Upper lobe of left lung (tissue), 6 donors: ENCODE measurements around the gene SLC50A1. TPM values are rescaled to one million over a fixed set of nuclear protein-coding genes. Genes with fewer than 3 reads are reported as not detected.
"Not testable (repeated sequence)": the region's sequence is repeated elsewhere in the genome, so short reads cannot be mapped to it uniquely, and the experiment has no call there.

Experiments used
- ATAC-seq, 2 donors: fragments of 200-7000 bp; cut with Tn5 transposase; one replicate each; pipeline ENCODE4 v1.9.1; 2022; ENCODE audit warnings: mild to moderate bottlenecking in 2 of 2, moderate library complexity in 2 of 2; ENCODE audit not compliant: low FRiP score in 2 of 2
- DNase-seq, 2 donors: peaks; one replicate each; pipeline ENCODE4 v3.0.0-alpha.2; 2019 to 2020
- H3K27ac ChIP-seq, 4 donors: fragments of 200-600 bp; sonication (generic); one replicate each; pipeline ENCODE4 v1.5.1; 2016 to 2019
- H3K27me3 ChIP-seq, 4 donors: fragments of 200-600 bp; sonication (generic); one replicate each; pipeline ENCODE4 v1.5.1; 2017 to 2019
- H3K36me3 ChIP-seq, 4 donors: fragments of 200-600 bp; sonication (generic); one replicate each; pipeline ENCODE4 v1.5.1; 2016 to 2019
- H3K4me1 ChIP-seq, 4 donors: fragments of 200-600 bp; sonication (generic); one replicate each; pipeline ENCODE4 v1.5.1; 2018 to 2019
- H3K4me3 ChIP-seq, 4 donors: fragments of 200-600 bp; sonication (generic); one replicate each; pipeline ENCODE4 v1.5.1; 2017 to 2019; ENCODE audit warnings: mild to moderate bottlenecking in 2 of 4, moderate library complexity in 1 of 4
- H3K9me3 ChIP-seq, 4 donors: fragments of 200-600 bp; sonication (generic); one replicate each; pipeline ENCODE4 v1.5.1; 2018 to 2019
- CTCF ChIP-seq, 6 experiments: fragments of 450-650 bp in 4 of 6; fragments of 200-600 bp in 2 of 6; sonication (generic) in 2 of 6; IDR thresholded peaks; one replicate each; pipeline ENCODE4 v1.5.1; 2016 to 2019; ENCODE audit warnings: antibody characterized with exemption in 6 of 6
- EP300 ChIP-seq, 4 donors: sonication (generic); formaldehyde crosslinking; IDR thresholded peaks; one replicate each; pipeline ENCODE4 v1.5.1; 2017; ENCODE audit warnings: antibody characterized with exemption in 4 of 4, control low read depth in 2 of 4
- POLR2A ChIP-seq, 4 donors: fragments of 450-650 bp; IDR thresholded peaks; one replicate each; pipeline ENCODE4 v1.5.1; 2016 to 2017; ENCODE audit warnings: antibody characterized with exemption in 4 of 4, mild to moderate bottlenecking in 2 of 4
- POLR2AphosphoS5 ChIP-seq, 2 donors: sonication (generic); formaldehyde crosslinking; IDR thresholded peaks; one replicate each; pipeline ENCODE4 v1.5.1; 2017; ENCODE audit warnings: antibody characterized with exemption in 2 of 2
- WGBS, 2 donors: methylation state at CpG; one replicate each; pipeline ENCODE4 v1.1.5; 2017 to 2018; 5-methylcytosine and 5-hydroxymethylcytosine counted together
- total RNA-seq, 6 donors: library from RNA; depleted of rRNA in 4 of 6; stranded (reverse); fragments of >200 nt in 4 of 6; gene quantifications; one replicate each; pipeline versions ENCODE4 v1.1.0 to v1.2.1, GENCODE V29; 2016 to 2021
- donor health status: DM: no; HTN: no; CAD: no; lungs with moderate emphysema.
- donor health status: DM: no; HTN: yes; CAD: no; lungs with severe emphysema.

Gene SLC50A1
- total RNA-seq, 6 donors from 2014 or later = 19.9 to 49.9 (median 42.7) TPM

DNA sequence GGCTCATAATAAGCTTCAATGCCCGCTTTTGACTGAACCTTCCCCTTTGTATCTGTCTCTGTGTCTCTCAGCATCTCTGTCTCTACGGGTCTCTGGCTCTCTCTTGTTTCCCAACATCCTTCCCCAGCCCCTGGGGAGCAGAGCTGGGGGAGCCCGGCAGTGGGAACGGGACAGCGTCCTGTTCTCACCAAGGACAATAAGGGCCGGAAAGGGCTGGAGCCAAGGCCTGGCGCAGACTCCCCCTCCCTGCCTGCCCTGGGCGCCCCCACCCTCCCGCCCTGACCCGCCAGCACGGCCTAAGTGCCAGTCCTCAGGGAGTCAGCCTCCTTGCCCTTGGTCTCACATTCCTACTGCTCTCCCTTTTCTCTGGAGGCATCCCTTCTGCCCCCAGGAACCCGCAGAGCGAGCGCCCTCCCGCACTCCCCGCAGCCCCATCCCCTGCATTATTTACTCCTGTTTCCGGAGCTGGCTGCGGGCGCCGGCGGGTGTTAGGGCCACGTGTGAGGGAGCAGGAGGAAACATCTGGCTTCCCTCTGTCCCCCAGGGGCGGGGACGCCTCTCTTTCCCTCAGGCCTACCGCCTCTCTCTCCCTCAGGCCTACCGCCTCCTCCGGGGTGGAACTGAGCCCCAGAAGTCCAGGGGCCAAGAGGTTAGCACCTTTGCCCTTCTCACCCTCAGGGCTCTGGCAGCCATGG, 31.0 kb downstream of the SLC50A1 start:
- Histone ChIP-seq H3K4me3 (peak overlapping the region in 1 of 4 donors; percentile 19), H3K36me3 (peaks cover 0 to 25% (median 14%) of the 10 kb centered on the region in 4 donors)
- ATAC-seq = peak; percentile 48 to 64

DNA sequence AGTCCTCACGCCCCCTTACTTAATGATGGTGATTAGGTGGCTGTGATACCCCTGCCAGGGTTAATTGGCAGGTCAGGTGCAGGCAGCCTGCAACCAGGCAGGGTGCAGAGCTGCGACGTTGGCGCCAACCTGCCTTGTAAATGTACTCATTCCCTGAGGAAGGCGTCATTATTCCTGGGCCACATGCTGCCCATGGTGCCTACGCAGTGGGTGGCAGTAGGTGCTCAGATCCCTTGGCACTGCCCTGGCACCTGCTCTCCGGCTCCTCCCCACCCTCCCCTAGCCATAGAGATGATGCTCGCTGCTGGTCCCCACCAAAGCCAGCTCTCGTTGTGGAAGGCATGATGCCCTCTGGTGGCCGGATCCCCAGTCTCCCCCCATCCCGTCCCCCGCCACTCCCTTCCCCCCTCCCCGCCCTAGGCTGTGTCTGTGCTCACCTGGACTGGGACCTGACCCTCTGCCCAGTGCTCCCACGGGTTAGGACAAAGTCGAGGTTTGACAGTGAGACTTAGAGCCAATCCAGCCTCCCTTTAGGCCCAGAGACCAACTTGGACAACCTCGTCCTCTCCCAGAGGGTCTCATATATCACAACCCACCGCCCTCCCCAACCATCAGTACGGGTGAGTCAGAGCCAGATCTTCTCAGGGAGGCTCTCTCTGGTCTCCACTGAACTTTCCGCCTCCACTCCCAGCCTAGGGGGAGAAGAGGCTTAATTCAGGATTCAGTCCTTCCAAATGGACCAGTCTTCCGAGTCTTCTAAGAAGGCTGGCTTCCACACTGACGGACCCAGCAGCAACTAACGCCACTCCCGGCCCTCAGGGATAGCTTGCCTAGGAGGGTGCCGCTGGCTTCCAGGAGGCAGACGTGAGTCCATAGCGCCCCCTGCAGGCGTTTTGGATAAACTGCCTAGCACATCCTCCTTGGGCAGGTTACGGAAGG, 31.8 kb downstream of the SLC50A1 start:
- 7% methylated on average over 9 to 25 of the region's 28 CpGs for WGBS, 2 donors
- DNase-seq = peak; percentile 50 to 93
- peak overlapping the region in 2 of 4 donors; percentile 12 to 19 for H3K4me3 ChIP-seq

More for the DNA sequence above, 31.0 kb downstream of the SLC50A1 start:
- DNase-seq = peak in 1 of 2 donors; percentile 86
- TF ChIP-seq EP300 (IDR thresholded peaks at IDR 0.05) (no peak), POLR2A (IDR thresholded peaks at IDR 0.05) (no peak), CTCF (IDR thresholded peaks at IDR 0.05) (no peak), POLR2AphosphoS5 (IDR thresholded peaks at IDR 0.05) (peak; percentile 27 to 60)
- Histone ChIP-seq H3K9me3 (no peaks in the 10 kb centered on the region), H3K27me3 (no peaks in the 10 kb centered on the region), H3K4me1 (peaks cover 18 to 26% (median 21%) of the 10 kb centered on the region in 4 donors), H3K27ac (peak overlapping the region; percentile 43 to 87 (median 66))
- WGBS, 2 donors = 19 to 22% methylated on average over 22 to 24 of the region's 27 CpGs

GRCh38 chr1:155168105-155168445, 32.4 kb downstream of the SLC50A1 start:
- WGBS, 2 donors = 34 to 47% methylated on average over 4 of the region's 4 CpGs
- Histone ChIP-seq H3K4me1 (peaks cover 27 to 32% (median 29%) of the 10 kb centered on the region in 4 donors), H3K36me3 (peaks cover 0 to 25% (median 14%) of the 10 kb centered on the region in 4 donors)
- H3K4me3 ChIP-seq, H3K27ac ChIP-seq, ATAC-seq, DNase-seq, H3K27me3 ChIP-seq, H3K9me3 ChIP-seq: not testable (repeated sequence)

More for the DNA sequence above, 31.8 kb downstream of the SLC50A1 start:
- peak; percentile 89 to 91 for ATAC-seq
- peak; percentile 86 to 94 (median 90) for TF ChIP-seq CTCF (IDR thresholded peaks at IDR 0.05)
- TF ChIP-seq POLR2AphosphoS5 (IDR thresholded peaks at IDR 0.05) = no peak
- H3K27me3 ChIP-seq = no peaks in the 10 kb centered on the region
- H3K4me1 ChIP-seq = peaks cover 24 to 32% (median 26%) of the 10 kb centered on the region in 4 donors
- peak overlapping the region; percentile 43 to 87 (median 66) for H3K27ac ChIP-seq
- H3K36me3 ChIP-seq = peaks cover 0 to 25% (median 14%) of the 10 kb centered on the region in 4 donors
- H3K9me3 ChIP-seq = no peaks in the 10 kb centered on the region

- TF ChIP-seq EP300 (IDR thresholded peaks at IDR 0.05) = no peak
- TF ChIP-seq CTCF (IDR thresholded peaks at IDR 0.05) = no peak
- no peak for TF ChIP-seq POLR2A (IDR thresholded peaks at IDR 0.05)
- no peak for TF ChIP-seq POLR2AphosphoS5 (IDR thresholded peaks at IDR 0.05)
- peaks cover 32 to 36% (median 34%) of the 10 kb centered on the region in 4 donors for H3K4me1 ChIP-seq
- no peak for ATAC-seq
- DNase-seq = no peak
- H3K36me3 ChIP-seq = peaks cover 0 to 25% (median 14%) of the 10 kb centered on the region in 4 donors
- 89 to 92% methylated on average over 10 of the region's 10 CpGs for WGBS, 2 donors
- H3K4me3 ChIP-seq = no peak overlapping the region
- H3K27me3 ChIP-seq = peaks cover 0 to 2% (median 0%) of the 10 kb centered on the region in 4 donors
- no peaks in the 10 kb centered on the region for H3K9me3 ChIP-seq
- no peak overlapping the region for H3K27ac ChIP-seq
Observed at GRCh38 chr1:155168456-155169210, 33.0 kb downstream of the SLC50A1 start.
